Uterus (tissue), 4 donors: ENCODE measurements around the gene TRIM50. TPM values are rescaled to one million over a fixed set of nuclear protein-coding genes. Genes with fewer than 3 reads are reported as not detected.
"Not testable (repeated sequence)": the region's sequence is repeated elsewhere in the genome, so short reads cannot be mapped to it uniquely, and the experiment has no call there.

ENCODE experiments used
- DNase-seq, 2 donors: peaks; one replicate each; pipeline ENCODE4 v3.0.0-alpha.2; 2019 to 2020
- H3K27ac ChIP-seq, 2 donors: fragments of 200-600 bp; sonication (generic); 1 replicate in 1 of 2; 2 replicates in 1 of 2; pipeline ENCODE4 v1.5.1; 2016 to 2018
- H3K27me3 ChIP-seq, 2 donors: fragments of 200-600 bp; sonication (generic); one replicate each; pipeline ENCODE4 v1.5.1; 2018 to 2019; ENCODE audit warnings: control low read depth in 1 of 2
- H3K36me3 ChIP-seq, 2 donors: fragments of 200-600 bp; sonication (generic); one replicate each; pipeline ENCODE4 v1.5.1; 2019; ENCODE audit warnings: control low read depth in 1 of 2
- H3K4me1 ChIP-seq, 2 donors: fragments of 200-600 bp; sonication (generic); one replicate each; pipeline ENCODE4 v1.5.1; 2018 to 2019; ENCODE audit warnings: control low read depth in 1 of 2
- H3K4me3 ChIP-seq, 2 donors: fragments of 200-600 bp; sonication (generic); 1 replicate in 1 of 2; 2 replicates in 1 of 2; pipeline ENCODE4 v1.5.1; 2018 to 2019; ENCODE audit warnings: mild to moderate bottlenecking in 1 of 2
- H3K9me3 ChIP-seq, 2 donors: fragments of 200-600 bp; sonication (generic); one replicate each; pipeline ENCODE4 v1.5.1; 2019; ENCODE audit warnings: control low read depth in 1 of 2
- POLR2A ChIP-seq, 2 donors: fragments of 450-650 bp; IDR thresholded peaks; one replicate each; pipeline ENCODE4 v1.6.1; 2016; ENCODE audit warnings: antibody characterized with exemption in 2 of 2, mild to moderate bottlenecking in 1 of 2, moderate library complexity in 1 of 2
- intact Hi-C: fragments of 100-400 bp; cut with DNase I; formaldehyde crosslinking; loops from one replicate; pipeline ENCODE4 v1.15.1; 2023; ENCODE audit warnings: low total_unique reads
- total RNA-seq, 4 donors: library from RNA; depleted of rRNA in 3 of 4; stranded (reverse); fragments of >200 nt in 3 of 4; gene quantifications; one replicate each; pipeline versions ENCODE4 v1.1.0 to v1.2.4, GENCODE V29; 2014 to 2023
- TF ChIP-seq, protein P1 (sequence below), 4 experiments: fragments of 200-600 bp in 2 of 4; fragments of 450-650 bp in 2 of 4; sonication (generic) in 2 of 4; IDR thresholded peaks; one replicate each; pipeline ENCODE4 v1.5.1; 2016 to 2019; ENCODE audit warnings: antibody characterized with exemption in 4 of 4, mild to moderate bottlenecking in 2 of 4, moderate library complexity in 1 of 4
- donor health status: DM: yes; HTN: yes; CAD: no.

Gene TRIM50
- total RNA-seq, 4 donors from 2014 or later = 0.21 TPM; not detected in 3

GRCh38 chr7:73313521-73313906 is 14.4 kb downstream of the TRIM50 start:
- DNase-seq = no peak
- no peak overlapping the region for H3K27ac ChIP-seq
- no peaks in the 10 kb centered on the region for H3K27me3 ChIP-seq
- intact Hi-C loops = no loop called here
- peaks cover 0 to 3% of the 10 kb centered on the region in 2 donors for H3K4me1 ChIP-seq
- no peaks in the 10 kb centered on the region for H3K9me3 ChIP-seq
- H3K4me3 ChIP-seq = no peak overlapping the region
- no peak for TF ChIP-seq POLR2A (IDR thresholded peaks at IDR 0.05)
- TF ChIP-seq, protein P1, sequence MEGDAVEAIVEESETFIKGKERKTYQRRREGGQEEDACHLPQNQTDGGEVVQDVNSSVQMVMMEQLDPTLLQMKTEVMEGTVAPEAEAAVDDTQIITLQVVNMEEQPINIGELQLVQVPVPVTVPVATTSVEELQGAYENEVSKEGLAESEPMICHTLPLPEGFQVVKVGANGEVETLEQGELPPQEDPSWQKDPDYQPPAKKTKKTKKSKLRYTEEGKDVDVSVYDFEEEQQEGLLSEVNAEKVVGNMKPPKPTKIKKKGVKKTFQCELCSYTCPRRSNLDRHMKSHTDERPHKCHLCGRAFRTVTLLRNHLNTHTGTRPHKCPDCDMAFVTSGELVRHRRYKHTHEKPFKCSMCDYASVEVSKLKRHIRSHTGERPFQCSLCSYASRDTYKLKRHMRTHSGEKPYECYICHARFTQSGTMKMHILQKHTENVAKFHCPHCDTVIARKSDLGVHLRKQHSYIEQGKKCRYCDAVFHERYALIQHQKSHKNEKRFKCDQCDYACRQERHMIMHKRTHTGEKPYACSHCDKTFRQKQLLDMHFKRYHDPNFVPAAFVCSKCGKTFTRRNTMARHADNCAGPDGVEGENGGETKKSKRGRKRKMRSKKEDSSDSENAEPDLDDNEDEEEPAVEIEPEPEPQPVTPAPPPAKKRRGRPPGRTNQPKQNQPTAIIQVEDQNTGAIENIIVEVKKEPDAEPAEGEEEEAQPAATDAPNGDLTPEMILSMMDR (IDR thresholded peaks at IDR 0.05) = no peak
- no peaks in the 10 kb centered on the region for H3K36me3 ChIP-seq

GRCh38 chr7:73312831-73313520 is 14.9 kb downstream of the TRIM50 start:
- no peaks in the 10 kb centered on the region for H3K36me3 ChIP-seq
- TF ChIP-seq, protein P1 (IDR thresholded peaks at IDR 0.05) = no peak
- TF ChIP-seq POLR2A (IDR thresholded peaks at IDR 0.05) = no peak
- intact Hi-C loops = no loop called here

DNA sequence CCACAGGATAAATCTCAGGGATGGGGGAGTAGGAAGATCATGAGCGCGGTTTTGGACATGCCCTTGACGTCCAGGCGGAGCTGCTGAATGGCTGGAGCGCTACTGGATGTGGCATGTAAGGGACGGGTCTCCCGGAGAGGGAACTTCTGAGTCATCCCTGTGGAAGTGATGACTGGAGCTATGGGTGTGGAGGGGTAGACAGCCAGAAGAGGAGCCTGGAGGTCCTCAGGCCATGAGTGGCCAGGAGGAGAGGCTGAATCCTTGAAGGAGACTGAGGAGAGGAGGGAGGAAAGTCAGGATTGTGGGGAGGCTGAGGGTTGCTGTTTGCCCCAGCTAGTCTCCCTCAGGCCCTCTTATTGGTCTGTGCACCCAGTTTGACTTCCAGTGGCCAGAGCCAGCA is 16.5 kb downstream of the TRIM50 start:
- DNase-seq, H3K27me3 ChIP-seq, H3K4me1 ChIP-seq, intact Hi-C loops, H3K4me3 ChIP-seq, H3K9me3 ChIP-seq, H3K27ac ChIP-seq, H3K36me3 ChIP-seq: not testable (repeated sequence)

More at GRCh38 chr7:73312831-73313520, 14.9 kb downstream of the TRIM50 start:
- Histone ChIP-seq H3K9me3 (no peaks in the 10 kb centered on the region), H3K27me3 (no peaks in the 10 kb centered on the region), H3K4me1 (peaks cover 0 to 3% of the 10 kb centered on the region in 2 donors), H3K27ac (no peak overlapping the region), H3K4me3 (no peak overlapping the region)
- no peak for DNase-seq

GRCh38 chr7:73308665-73309214 is 19.1 kb downstream of the TRIM50 start, which contains the start of gene NSUN5:
NSUN5 (minus strand) TSS chr7:73308826; CDS start chr7:73308790, 36 bp downstream.
- Histone ChIP-seq H3K27ac (peak within 1 kb of the TSS; percentile 57 to 65), H3K27me3 (no peaks in the 10 kb centered on the region), H3K4me1 (peaks cover 0 to 3% of the 10 kb centered on the region in 2 donors), H3K4me3 (peak within 1 kb of the TSS; percentile 63 to 69), H3K9me3 (no peaks in the 10 kb centered on the region), H3K36me3 (no peaks in the 10 kb centered on the region)
- TF ChIP-seq, protein P1 (IDR thresholded peaks at IDR 0.05) = no peak
- TF ChIP-seq POLR2A (IDR thresholded peaks at IDR 0.05) = peak in 1 of 2 donors; percentile 38
- intact Hi-C loops = no loop called here
- peak; percentile 74 to 85 for DNase-seq

DNA sequence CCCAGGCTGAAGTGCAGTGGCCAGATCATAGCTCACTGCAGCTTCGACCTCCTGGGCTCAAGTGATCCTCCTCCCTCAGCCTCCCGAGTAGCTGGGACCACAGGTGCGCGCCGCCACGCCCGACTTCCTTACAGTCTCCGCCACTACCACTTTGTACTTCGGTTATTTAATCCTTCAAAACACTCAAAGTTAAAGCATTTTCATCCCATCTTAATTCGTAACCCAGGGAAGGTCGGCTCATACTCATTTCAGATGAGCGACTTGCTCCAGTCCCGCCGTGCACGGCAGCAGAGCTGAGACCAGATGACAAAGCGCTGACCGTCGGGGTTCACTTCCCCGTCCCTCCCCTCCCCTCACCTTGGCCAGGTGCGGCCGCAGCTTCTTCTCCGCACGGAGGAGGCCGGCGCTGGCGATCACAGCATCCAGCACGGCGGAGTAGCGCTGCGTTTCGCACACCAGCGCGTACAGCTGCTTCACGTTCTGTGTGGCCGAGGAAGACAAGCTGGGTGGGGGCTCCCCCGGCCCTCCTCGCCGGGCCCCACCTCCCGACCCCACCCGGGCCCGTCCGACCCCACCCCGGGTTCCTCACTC is 19.7 kb downstream of the TRIM50 start:
- TF ChIP-seq, protein P1 (IDR thresholded peaks at IDR 0.05) = no peak
- no peak for TF ChIP-seq POLR2A (IDR thresholded peaks at IDR 0.05)
- no peak for DNase-seq
- intact Hi-C loops = no loop called here
- Histone ChIP-seq H3K4me1 (peaks cover 0 to 3% of the 10 kb centered on the region in 2 donors), H3K9me3 (no peaks in the 10 kb centered on the region), H3K27ac (peak overlapping the region; percentile 57 to 65), H3K4me3 (peak overlapping the region; percentile 63 to 69), H3K36me3 (no peaks in the 10 kb centered on the region), H3K27me3 (no peaks in the 10 kb centered on the region)
